CD4-positive, alpha-beta T cell treated with Interleukin-17A for 4 hours (primary cell): ENCODE data around the gene IGLL5.
A peak's percentile ranks its signal among the peaks of the same experiment; 100 is the strongest.

ENCODE experiments used
- DNase-seq: peaks from one replicate; pipeline ENCODE4 v3.0.0-alpha.2; 2020; ENCODE audit warnings: mixed read lengths

IGLL5 gene

DNA sequence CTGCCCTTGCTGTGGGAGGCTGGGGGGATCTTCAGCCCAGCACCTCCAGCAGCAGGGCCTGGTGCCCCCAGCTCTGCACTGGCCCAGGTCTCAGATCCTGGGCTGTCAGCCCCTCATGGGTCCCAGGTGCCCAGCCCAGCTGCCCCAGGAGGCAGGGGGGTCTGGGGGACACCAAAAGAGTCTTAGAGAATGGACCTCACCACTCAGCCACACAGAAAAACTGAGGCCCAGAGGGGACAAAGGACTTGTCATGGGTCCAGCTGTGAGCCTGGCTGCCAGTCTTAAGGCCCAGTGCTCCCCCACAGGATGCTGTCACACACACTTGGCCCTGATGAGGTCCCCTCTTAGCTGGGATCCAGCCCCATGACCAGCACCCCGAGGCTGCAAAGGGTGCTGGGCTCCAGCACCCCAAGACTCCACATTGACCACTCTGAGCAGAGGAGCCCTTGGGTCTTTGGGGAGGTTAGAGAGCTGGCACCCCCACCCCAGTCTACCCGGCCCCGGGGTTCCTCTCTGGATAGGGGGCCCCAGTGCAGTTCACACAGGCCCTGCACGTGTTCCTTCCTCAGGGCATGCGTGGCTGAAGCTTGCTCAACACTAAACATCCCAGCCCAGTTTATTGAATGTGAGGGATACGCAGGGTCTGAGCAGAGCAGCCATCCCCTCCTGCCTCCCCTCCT, 54.4 kb downstream of the IGLL5 start:
- no peak for DNase-seq

GRCh38 chr22:22942511-22943329, 55.1 kb downstream of the IGLL5 start:
- DNase-seq: peak; percentile 80

GRCh38 chr22:22943521-22944267, 56.1 kb downstream of the IGLL5 start:
- no peak for DNase-seq

- DNase-seq: no peak
These were observed 56.8 kb downstream of the IGLL5 start for GRCh38 chr22:22944268-22944985.

- DNase-seq: no peak
These were observed 57.6 kb downstream of the IGLL5 start for GRCh38 chr22:22945195-22945594.
